HG03064 (cell line): ENCODE measurements around the gene FAM135A.
"Not testable (repeated sequence)": the region's sequence is repeated elsewhere in the genome, so short reads cannot be mapped to it uniquely, and the experiment has no call there.

Experiments used
- ATAC-seq: cut with Tn5 transposase; IDR thresholded peaks from one replicate; pipeline ENCODE4 v1.9.1; 2021; ENCODE audit warnings: low read depth; ENCODE audit not compliant: unreplicated experiment

FAM135A gene

DNA sequence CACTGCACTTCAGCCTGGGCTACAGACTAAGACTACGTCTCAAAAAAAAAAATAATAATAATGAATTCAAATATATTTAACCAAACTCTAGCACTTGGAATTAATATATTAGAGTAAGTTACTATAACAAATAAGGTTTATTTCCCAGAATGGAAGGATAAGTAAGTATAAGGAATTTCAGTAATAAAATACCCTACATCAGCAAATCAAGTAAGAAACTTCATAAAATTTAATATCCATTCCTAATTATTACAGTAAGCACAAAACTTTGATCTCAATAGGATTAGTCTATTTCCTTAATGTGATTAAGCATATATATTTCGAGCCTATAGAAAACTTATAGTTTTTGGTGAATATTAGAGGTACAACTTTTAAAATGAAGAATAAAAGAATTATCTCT, 116.7 kb downstream of the FAM135A start:
- ATAC-seq = no peak

DNA sequence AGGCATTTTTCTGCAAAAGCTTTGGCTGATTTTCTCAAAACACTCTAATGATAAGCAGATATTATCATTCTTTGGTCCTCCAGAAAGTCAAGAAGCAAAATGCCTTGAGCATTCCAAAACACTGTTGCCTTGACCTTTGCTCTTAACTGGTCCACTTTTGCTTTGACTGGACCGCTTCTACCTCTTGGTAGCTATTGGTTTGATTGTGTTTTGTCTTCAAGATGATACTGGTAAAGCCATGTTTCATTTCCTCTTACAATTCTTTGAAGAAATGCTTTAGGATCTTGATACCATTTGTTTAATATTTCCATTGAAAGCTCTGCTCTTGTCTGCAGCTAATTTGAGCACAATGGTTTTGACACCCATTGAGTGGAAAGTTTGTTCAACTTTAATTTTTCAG, 117.8 kb downstream of the FAM135A start:
- ATAC-seq = no peak

DNA sequence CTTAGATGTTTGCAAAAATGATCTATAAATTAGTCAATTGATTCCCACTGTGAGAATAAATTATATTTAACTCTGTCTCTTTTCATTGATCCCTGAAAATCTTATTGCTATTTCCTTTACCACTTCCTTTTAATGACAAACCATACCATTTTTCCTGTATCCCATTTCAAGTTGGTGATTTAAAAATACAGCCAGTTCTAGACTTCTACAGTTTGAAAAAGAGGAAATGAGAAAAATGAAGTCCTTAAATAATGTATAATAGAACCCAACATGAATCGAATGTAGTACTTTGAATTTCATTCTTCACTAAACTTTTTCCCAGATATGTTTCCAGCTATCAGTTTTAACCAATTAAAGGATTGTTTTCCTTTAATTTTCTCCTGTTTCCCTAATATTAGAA, 124.0 kb downstream of the FAM135A start:
- no peak for ATAC-seq

DNA sequence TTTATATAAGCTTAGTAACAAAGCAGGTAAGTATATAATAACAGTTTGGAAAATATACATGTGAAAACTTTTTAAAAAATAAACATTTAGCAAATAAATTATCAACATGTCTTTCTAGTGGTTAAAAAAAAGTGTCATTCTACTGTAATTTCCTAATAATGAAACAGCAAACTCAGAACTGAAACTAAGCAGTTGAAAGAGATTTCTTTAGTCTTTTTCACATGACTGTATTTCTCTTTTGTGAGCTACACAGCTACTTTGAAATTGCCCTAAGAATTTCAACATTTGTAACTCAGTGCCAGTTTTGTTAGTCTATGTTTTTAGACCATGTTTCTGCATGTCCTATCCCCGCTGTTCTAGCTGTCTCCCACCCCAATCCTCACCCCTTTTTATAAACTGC, 125.1 kb downstream of the FAM135A start:
- ATAC-seq = peak; percentile 81

DNA sequence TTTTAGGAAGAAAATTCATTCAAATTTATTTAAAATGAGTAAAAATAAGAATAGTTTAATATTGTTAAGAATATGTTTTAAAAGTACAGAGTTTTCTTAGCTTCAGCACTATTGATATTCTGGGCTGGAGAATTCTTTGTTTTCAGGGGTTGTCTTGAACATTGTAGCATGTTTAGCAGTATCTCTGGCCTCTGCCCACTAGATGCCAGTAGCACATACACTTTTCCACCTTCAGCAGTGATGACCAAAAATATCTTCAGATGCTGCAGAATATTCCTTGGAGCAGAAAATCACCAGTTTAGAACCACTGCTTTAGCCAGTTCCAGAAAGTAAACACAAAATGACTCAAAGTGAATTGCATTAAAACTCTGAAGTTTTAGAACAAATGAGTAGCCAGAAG, 134.0 kb downstream of the FAM135A start:
- no peak for ATAC-seq

DNA sequence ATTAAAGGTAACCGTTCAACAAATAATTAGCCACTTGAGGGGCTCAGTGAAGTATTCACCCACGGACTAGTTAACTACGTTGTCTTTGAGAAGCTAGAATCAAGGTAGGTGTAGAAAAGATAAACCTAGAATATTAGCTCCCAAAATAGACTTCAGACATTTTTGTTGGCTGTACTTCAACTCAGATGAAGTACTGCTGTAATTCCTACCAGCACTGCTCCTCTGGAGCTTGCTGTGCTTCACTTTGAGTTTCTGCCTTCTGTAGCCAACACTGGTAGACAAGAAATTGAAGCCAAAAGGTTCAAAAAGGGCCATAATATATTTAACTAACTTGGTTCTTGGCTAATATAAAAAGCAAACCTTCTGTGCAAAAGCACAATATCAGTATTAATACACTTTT, 134.6 kb downstream of the FAM135A start:
- ATAC-seq = no peak

DNA sequence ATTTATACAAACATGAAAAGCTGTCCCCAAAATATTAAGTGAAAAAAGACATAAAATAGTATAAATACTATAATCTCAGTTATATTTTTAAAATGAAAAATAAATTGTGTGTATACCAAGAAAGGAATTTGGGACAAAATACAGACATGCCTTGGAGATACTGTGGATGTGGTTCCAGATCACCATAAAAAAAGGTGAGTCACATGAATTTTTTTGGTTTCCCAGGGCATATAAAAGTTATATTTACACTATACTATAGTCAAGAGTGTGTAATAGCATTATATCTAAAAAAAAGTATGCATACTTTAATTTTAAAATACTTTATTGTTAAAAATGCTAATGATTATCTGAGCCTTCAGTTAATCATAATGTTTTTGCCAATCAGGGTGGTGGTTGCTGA, 136.0 kb downstream of the FAM135A start:
- ATAC-seq = no peak

DNA sequence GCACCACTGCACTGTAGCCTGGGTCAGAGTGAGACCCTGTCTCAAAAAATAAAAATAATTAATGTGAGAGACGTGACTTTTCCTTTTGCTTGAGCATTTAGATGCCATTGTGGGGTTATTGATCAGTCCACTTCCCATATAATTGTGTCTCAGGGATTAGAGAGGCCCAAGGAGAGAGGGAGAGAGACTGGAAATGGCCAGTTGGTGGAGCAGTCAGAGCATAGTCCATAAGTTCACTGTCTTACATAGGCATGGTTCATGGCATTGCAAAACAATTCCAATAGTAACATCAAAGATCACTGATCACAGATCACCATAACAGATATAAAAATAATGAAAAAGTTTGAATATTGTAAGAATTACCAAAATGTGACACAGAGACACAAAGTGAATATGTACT, 138.3 kb downstream of the FAM135A start:
- ATAC-seq = no peak

DNA sequence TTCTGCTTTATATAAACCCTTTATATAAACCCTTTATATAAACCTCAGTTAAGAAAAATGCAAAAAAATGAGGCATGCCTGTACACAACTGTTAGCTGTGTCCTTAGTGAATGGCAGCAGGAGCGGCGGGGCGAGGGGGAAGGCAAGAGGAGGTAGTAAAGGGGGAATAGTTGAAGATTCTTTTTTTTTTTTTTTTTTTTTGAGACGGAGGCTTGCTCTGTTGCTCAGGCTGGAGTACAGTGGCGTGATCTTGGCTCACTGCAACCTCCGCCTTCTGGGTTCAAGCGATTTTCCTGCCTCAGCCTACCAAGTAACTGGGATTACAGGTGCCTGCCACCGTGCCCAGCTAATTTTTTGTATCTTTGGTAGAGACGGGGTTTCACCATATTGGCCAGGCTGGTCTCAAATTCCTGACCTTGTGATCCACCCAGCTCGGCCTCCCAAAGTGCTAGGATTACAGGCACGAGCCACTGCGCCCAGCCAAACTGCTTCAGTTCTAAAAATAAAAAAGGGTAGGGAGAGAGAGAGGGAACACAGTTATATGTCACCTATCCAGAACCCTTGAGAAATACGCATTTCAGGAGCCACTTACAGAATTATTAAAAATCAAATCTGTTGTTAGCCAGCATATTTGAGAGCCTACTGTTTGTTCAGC, 139.1 kb downstream of the FAM135A start:
- ATAC-seq = not testable (repeated sequence)

DNA sequence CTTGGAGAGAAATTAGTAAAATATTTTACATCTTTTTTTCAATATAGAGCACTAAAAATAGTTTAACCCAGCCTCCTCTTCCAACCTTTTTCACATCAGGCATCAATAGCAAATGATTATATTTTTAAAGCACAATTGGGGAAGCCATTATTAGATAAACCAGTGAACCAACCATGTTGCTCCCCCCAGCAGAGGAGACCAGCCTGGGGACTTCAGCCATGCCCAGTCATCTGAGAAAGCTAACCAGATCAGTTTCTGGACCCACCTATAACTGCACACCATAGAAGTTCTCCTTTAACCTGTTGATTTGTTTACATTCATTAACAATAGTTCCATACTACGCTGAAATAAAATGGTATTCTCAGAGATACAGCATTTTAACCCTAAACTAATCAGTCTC, 139.7 kb downstream of the FAM135A start:
- ATAC-seq = no peak

DNA sequence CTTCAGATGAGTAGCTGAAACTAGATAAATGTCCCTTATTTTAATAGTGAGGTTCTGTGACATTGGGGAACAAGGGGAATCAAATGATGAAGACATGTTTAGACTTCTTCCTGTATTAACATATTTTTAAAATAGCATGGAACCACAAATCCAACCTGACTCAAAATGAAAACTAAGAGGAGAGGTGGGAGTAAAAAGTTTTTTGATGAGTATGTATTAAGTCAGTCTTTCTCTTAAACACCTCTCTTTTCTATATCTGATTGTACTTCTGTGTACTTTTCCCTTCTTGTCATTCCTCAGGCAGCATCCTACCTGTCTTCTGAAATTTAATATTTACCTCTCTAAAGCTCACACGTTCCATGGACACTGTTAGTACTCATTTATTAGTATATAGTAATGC, 144.7 kb downstream of the FAM135A start:
- ATAC-seq = no peak

DNA sequence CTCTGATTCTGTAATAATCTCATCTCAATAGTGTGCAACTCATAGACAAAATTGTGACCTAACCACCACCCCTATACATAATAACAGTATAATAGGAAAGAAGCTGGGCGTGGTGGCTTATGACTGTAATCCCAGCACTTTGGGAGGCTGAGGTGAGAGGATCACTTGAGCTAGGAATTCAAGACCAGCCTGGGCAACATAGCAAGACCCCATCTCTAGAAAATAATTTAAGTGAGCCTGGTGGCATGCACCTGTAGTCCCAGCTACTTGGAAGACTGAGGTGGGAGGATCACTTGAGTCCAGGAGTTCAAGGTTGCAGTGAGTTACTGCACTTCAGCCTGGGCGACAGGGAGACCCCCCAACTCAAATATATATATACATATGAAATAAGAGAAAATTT, 149.1 kb downstream of the FAM135A start:
- ATAC-seq = not testable (repeated sequence)

DNA sequence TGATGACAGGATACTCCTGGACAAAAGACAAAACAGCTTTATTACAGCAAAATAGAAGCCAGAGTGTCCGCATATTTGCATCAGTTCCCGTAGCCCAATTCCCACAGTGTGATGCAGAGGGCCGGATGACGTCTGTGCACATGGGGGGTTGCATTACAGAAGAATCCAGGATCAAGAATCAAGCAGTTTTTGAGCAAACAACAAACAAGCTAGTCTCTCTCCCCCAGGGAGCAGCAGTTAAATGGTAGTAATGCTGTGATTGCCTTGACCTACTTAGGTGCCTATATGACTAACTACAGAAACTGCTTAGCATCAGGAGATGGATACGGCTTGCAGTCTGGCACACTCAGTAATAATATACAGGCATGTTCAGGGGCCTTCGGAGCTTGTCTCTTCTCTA, 150.2 kb downstream of the FAM135A start:
- no peak for ATAC-seq

DNA sequence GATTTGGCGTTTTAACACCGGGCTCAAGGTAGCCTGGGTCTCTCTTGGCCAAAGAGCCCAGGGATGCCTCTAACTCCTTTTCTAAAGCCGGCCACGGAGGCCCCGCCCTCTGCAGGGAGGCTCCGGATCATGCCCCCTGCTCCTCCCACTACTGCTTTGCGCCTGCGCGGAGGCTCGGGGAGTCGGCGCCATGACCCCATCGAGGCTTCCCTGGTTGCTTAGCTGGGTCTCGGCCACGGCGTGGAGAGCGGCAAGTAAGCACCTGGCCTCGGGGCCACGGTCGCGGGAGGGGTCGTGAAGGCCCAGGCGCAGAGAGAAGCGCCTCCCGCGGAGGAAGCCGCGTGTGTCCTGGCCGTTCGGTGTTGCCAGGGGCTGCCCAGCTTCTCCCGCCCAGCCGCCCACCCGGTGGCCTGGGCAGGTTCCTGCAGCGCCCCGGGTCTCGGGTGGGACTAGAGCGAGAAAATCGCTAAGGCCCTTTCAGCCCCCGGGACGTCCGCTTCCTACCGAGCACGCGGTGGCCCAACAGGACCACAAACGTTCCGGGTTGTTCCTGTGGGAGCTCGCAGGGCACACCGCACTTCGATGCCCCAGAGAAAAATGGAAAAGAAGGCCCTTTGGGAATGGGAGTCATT, 153.6 kb downstream of the FAM135A start, which contains the start of gene SDHAF4:
SDHAF4 (plus strand) TSS at position 180 of the 632 bp plus-strand sequence; CDS start at position 191, 11 bp downstream.
- peak; percentile 100 for ATAC-seq

DNA sequence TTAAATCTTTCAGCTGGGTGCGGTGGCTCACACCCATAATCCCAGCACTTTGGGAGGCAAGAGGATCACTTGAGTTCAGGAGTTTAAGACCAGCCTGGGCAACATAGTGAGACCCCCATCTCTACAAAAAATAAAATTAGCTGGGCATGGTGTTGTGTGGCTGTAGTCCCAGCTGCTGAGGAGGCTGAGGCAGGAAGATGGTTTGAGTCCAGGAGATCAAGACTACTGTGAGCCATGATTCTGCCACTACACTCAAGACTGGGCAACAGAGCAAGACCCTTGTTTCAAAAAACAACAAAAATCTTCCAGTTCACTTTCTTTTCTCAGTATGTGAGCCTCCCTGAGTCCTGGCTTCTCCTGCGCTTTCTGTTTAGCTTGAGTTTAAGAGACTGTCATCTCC, 161.3 kb downstream of the FAM135A start:
- no peak for ATAC-seq

DNA sequence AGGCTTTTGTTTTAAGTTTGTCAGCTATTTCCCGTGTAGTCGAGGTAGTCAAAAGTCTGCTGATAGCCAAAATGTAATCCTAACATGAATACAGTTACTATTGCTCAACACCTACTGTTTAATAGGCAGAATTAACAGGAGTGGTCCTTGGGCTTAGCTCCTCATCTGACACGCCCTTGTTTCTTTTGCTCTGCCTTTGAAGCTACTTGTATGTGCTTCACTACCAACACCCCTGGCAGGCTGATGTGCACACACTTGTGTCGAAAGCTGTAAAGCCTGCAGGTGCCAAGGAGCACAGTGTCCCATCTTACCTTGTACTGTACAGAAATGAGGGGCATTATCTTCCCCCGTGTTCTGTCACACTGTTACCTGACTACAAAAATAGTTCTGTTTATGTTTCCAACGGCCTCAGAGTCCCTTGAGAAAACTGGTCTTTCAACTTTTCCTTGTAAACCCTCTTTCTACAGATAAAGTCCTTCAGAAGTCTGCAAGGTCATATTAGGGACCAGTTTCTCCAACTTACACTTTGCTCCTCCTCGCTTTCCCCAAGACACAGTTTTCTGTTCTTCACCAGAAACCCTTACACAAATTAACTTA, 162.7 kb downstream of the FAM135A start:
- no peak for ATAC-seq

DNA sequence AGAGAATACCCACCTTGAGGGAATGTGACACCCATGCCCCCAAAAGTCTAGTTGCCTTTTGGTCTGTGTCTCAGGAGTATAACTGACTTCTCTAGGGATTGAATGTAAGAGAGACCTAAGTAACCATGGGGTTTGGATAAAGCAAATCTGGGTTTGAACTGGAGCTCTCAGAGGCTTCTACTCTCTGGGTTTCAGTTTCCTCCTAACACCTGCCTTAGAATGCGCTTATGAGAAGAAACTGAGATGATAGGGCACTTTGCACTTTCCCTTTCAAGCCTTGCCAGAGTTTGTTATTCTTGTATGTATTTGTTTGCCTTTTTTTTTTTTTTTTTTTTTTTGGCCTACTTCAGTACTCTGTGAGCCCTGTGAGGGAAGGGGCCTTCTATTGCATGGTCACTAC, 172.8 kb downstream of the FAM135A start:
- peak; percentile 69 for ATAC-seq

DNA sequence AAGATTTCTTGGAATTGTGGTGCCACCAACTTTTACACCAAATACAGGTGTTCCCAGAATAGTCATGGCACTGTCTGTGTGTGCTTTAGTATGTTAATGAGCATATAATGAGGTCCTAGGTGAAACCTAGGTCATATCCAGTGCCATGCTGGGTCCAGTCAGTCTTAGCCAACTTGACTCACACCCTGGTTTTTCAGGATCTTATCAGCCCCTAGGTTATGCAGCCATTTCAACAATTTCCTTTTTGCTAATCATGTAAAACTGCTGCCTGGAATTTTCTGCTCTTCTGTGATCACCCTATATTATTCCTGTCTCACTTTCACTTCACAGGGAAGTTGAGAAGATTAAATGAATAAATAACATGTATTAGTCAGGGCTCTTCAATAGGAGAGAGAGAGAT, 177.1 kb downstream of the FAM135A start:
- ATAC-seq = no peak

DNA sequence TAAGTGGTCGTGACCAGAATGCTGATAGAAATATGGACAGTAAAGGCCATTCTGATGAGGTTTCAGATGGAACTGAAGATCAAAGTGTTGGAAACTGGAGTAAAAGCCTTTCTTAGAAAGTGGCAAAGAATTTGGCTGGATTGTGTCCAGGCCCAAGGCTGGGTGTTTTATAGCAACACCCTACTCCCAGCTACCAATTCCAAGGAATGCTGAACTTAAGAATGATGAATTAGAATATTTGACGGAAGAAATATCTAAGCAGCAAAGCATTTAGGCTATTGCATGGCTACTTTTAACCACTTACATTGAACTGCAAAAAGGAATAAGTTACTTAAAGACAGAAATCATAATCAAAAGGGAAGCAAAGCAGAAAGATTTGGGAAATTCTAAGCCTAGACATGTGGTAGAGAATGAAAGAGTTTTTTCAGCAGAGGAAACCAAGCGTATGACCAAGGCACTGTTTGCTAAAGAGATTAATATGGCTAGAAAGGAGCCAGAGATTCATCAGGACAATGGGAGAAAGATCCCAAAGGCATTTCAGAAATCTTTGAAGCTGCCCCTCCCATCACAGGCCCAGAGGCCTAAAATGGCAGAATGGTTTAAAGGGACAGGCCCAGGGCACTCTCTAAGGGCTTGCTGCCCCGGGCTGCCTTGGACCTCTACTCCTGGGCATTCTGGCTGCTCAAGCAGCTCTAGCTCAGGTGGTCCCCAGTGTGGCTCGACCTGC, 179.2 kb downstream of the FAM135A start:
- ATAC-seq = no peak

DNA sequence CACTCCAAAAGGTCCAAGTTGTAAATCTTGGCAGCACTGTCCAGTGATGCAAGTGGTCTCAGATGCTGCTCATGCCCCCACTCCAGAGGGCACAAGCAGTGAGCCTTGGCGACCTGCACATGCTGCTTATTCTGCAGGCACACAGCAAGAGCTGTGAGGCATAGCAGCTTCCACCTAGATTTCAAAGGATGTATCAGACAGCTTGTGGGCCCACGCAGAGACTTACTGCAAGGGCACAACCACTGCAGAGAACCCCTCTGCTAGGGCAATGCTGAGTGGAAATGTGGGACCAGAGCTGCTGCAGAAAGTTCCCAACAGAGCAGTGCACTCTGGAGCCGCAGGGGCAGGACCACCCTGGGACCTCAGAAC, 179.8 kb downstream of the FAM135A start:
- ATAC-seq = no peak

DNA sequence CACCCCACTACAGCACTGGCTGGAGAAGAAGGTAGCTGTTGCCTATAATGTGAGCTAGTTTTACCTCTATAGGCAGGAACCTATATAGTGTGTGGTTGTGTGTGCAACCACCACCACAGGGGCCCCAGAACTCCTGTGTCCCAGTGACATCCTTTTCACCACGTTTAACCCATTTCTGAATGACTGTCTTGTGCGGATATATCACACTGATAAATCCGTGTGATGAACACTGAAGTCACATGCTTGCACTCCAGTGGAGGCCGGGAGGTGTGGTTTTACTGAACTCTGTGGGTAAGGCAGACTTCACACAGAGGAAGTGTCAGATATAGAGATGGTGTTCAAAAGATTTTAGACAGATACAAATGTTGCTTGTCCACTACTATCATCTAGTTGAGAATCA, 185.9 kb downstream of the FAM135A start:
- no peak for ATAC-seq

DNA sequence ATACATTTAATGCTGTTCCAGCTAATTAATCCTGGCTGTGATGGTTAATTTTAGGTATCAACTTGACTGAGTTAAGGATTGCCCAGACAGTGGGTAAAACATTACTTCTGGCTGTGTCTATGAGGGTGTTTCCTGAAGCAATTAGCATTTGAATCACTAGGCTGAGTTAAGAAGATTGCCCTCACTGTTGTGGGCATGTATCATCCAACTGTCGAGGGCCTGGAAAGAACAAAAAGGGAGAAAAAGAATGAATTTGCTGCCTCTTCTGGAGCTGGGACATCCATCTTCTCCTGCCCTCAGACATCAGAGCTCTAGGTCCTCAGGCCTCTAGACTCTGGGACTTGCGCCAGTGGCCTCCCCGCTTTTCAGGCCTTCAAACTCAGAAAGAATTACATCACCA, 187.7 kb downstream of the FAM135A start:
- ATAC-seq = no peak
